NCI-H69 (cell line): ENCODE results near the gene GALR1.

Source experiments
- DNase-seq: peaks from one replicate; lab custom pipeline; 2025; lab: John Stamatoyannopoulos, UW

The GALR1 gene

GRCh38 chr18:77321823-77322805, 72.5 kb downstream of the GALR1 start:
- DNase-seq, result no peak

GRCh38 chr18:77323640-77324299, 74.1 kb downstream of the GALR1 start:
- DNase-seq, result no peak
